A673 (cell line): ENCODE results near the gene MECR.

Experiments used
- EZH2 ChIP-seq: fragments of 200-600 bp; sonication (generic); IDR thresholded peaks from 2 replicates; pipeline ENCODE4 v1.6.1; 2017; ENCODE audit warnings: borderline replicate concordance, low read depth, mild to moderate bottlenecking, mixed read lengths, antibody characterized with exemption, low read length; ENCODE audit not compliant: poor library complexity, severe bottlenecking
- TF ChIP-seq, protein P1 (sequence below): fragments of 300-800, 200-600 bp; sonication (generic); conservative IDR thresholded peaks from 2 replicates; pipeline ENCODE4 v1.5.1; 2017; ENCODE audit warnings: low read depth, mild to moderate bottlenecking, antibody characterized with exemption, low read length, moderate library complexity, mixed read lengths

DNA sequence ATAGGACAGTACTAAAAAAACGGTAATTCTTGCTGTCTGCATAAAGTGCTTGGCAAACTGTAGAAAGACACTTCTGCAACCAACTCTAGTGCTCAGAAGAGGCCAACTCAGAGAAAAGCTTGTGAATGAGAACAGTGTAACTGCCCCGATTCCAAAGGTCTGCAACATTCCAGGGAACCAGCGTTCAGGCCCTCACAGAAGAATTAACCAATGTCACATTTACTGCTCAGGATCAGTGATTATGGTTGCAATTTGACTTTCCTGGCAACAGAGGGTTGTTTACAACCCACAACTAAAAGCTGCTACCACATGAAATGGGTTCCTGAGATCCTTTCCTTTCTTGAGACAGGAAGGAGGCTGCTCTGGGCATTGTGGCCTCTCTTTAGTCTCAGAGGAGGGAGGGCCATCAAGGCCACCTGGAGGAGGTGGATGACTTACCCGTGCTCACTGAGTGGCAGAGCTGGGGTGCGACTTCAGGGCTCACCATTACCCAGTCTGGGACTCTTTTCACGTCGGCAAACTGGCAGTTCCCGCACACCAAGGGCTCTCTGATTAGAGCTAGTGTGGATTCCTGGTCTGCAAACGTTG is 64.3 kb downstream of the MECR start:
- TF ChIP-seq, protein P1, sequence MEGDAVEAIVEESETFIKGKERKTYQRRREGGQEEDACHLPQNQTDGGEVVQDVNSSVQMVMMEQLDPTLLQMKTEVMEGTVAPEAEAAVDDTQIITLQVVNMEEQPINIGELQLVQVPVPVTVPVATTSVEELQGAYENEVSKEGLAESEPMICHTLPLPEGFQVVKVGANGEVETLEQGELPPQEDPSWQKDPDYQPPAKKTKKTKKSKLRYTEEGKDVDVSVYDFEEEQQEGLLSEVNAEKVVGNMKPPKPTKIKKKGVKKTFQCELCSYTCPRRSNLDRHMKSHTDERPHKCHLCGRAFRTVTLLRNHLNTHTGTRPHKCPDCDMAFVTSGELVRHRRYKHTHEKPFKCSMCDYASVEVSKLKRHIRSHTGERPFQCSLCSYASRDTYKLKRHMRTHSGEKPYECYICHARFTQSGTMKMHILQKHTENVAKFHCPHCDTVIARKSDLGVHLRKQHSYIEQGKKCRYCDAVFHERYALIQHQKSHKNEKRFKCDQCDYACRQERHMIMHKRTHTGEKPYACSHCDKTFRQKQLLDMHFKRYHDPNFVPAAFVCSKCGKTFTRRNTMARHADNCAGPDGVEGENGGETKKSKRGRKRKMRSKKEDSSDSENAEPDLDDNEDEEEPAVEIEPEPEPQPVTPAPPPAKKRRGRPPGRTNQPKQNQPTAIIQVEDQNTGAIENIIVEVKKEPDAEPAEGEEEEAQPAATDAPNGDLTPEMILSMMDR: no peak
- no peak for TF ChIP-seq EZH2
